GM23338 (cell line): ENCODE data around the gene TOMM70. TPM values are rescaled to one million over a fixed set of nuclear protein-coding genes. Genes with fewer than 3 reads are reported as not detected.

Experiments used
- ATAC-seq: fragments of 200-7000 bp; cut with Tn5 transposase; 3 replicates; pipeline ENCODE4 v1.9.1; 2020
- DNase-seq: peaks from one replicate; pipeline ENCODE4 v3.0.0-alpha.2; 2015; ENCODE audit warnings: low spot score
- H2AFZ ChIP-seq: fragments of 200-600 bp; sonication (generic); 2 replicates; pipeline ENCODE4 v1.8.0; 2016; ENCODE audit warnings: antibody characterized with exemption, mild to moderate bottlenecking, moderate library complexity
- H3F3A ChIP-seq: fragments of 200-600 bp; sonication (generic); replicated peaks from 2 replicates; pipeline ENCODE4 v1.8.0; 2017; ENCODE audit warnings: antibody characterized with exemption, mixed run types, low read depth
- H3K27ac ChIP-seq: fragments of 200-600 bp; sonication (generic); 2 replicates; pipeline ENCODE4 v1.6.1; 2016; ENCODE audit warnings: low read depth
- H3K27me3 ChIP-seq: fragments of 200-600 bp; sonication (generic); 2 replicates; pipeline ENCODE4 v1.8.0; 2016; ENCODE audit warnings: mild to moderate bottlenecking, mixed run types, moderate library complexity; ENCODE audit not compliant: insufficient read depth
- H3K36me3 ChIP-seq: fragments of 200-600 bp; sonication (generic); 2 replicates; pipeline ENCODE4 v1.8.0; 2016; ENCODE audit warnings: mild to moderate bottlenecking; ENCODE audit not compliant: insufficient read depth
- H3K4me1 ChIP-seq: fragments of 200-600 bp; sonication (generic); 2 replicates; pipeline ENCODE4 v1.8.0; 2016; ENCODE audit warnings: mild to moderate bottlenecking, moderate library complexity; ENCODE audit not compliant: insufficient read depth
- H3K4me2 ChIP-seq: fragments of 200-600 bp; sonication (generic); 2 replicates; pipeline ENCODE4 v1.7.1; 2017; ENCODE audit warnings: mixed run types
- H3K4me3 ChIP-seq: fragments of 200-600 bp; sonication (generic); 2 replicates; pipeline ENCODE4 v1.6.1; 2016; ENCODE audit warnings: mixed run types
- H3K79me2 ChIP-seq: fragments of 200-600 bp; sonication (generic); replicated peaks from 2 replicates; pipeline ENCODE4 v1.8.0; 2017; ENCODE audit warnings: mild to moderate bottlenecking; ENCODE audit not compliant: insufficient read depth
- H3K9me2 ChIP-seq: fragments of 200-600 bp; sonication (generic); 2 replicates; pipeline ENCODE4 v1.8.0; 2017; ENCODE audit not compliant: insufficient read depth
- H4K20me1 ChIP-seq: fragments of 200-600 bp; sonication (generic); replicated peaks from 2 replicates; pipeline ENCODE4 v1.8.0; 2017; ENCODE audit warnings: mild to moderate bottlenecking; ENCODE audit not compliant: insufficient read depth
- H3K27ac Mint-ChIP-seq: 2 replicates; pipeline ENCODE4 v1.8.0; 2020; ENCODE audit warnings: inconsistent platforms, mild to moderate bottlenecking, moderate library complexity, mixed read lengths
- H3K27me3 Mint-ChIP-seq: 3 replicates; pipeline ENCODE4 v1.8.0; 2022; ENCODE audit warnings: low read depth, mild to moderate bottlenecking, moderate library complexity, mixed read lengths, inconsistent platforms; ENCODE audit not compliant: insufficient read depth, poor library complexity
- H3K36me3 Mint-ChIP-seq: 3 replicates; pipeline ENCODE4 v1.8.0; 2021; ENCODE audit warnings: low read depth, mild to moderate bottlenecking, inconsistent platforms, moderate library complexity, mixed read lengths
- H3K4me1 Mint-ChIP-seq: 3 replicates; pipeline ENCODE4 v1.8.0; 2020; ENCODE audit warnings: mild to moderate bottlenecking, inconsistent platforms, mixed read lengths
- H3K4me3 Mint-ChIP-seq: 3 replicates; pipeline ENCODE4 v1.8.0; 2021; ENCODE audit warnings: moderate library complexity, mild to moderate bottlenecking, inconsistent platforms, mixed read lengths
- H3K9me3 Mint-ChIP-seq: 3 replicates; pipeline ENCODE4 v1.8.0; 2020; ENCODE audit warnings: moderate library complexity, mild to moderate bottlenecking, inconsistent platforms, mixed read lengths
- CREB1 ChIP-seq: fragments of 250-450 bp; sonication (Bioruptor Pico); IDR thresholded peaks from 2 replicates; pipeline ENCODE4 v1.5.0; 2020; ENCODE audit warnings: low read depth, mild to moderate bottlenecking, moderate library complexity
- EZH2 ChIP-seq: fragments of 200-600 bp; sonication (generic); IDR thresholded peaks from one replicate; pipeline ENCODE4 v1.8.0; 2017; ENCODE audit warnings: antibody characterized with exemption, mild to moderate bottlenecking, low read depth; ENCODE audit not compliant: unreplicated experiment
- EZH2phosphoT487 ChIP-seq: fragments of 200-600 bp; sonication (generic); IDR thresholded peaks from one replicate; pipeline ENCODE4 v1.8.1; 2018; ENCODE audit warnings: antibody characterized with exemption; ENCODE audit not compliant: unreplicated experiment
- JUNB ChIP-seq: IDR thresholded peaks from one replicate; pipeline ENCODE4 v1.6.1; 2016; ENCODE audit warnings: antibody characterized with exemption; ENCODE audit not compliant: unreplicated experiment
- NANOG ChIP-seq: IDR thresholded peaks from 2 replicates; pipeline ENCODE4 v1.6.1; 2016; ENCODE audit warnings: antibody characterized with exemption, borderline replicate concordance
- POLR2AphosphoS5 ChIP-seq: IDR thresholded peaks from 2 replicates; pipeline ENCODE4 v1.6.1; 2016; ENCODE audit warnings: antibody characterized with exemption, low read depth
- STAT1 ChIP-seq: IDR thresholded peaks from one replicate; pipeline ENCODE4 v1.6.1; 2016; ENCODE audit warnings: antibody characterized with exemption; ENCODE audit not compliant: unreplicated experiment
- ZNF114 ChIP-seq: fragments of 250-450 bp; sonication (Bioruptor Pico); IDR thresholded peaks from 2 replicates; pipeline ENCODE4 v1.5.0; 2020; ENCODE audit warnings: mild to moderate bottlenecking, moderate library complexity
- ZNF331 ChIP-seq: fragments of 250-450 bp; sonication (Bioruptor Pico); IDR thresholded peaks from 2 replicates; pipeline ENCODE4 v1.5.0; 2020; ENCODE audit warnings: low read depth, mild to moderate bottlenecking, moderate library complexity
- polyA plus RNA-seq: library from polyadenylated mRNA; unstranded; fragments of >200 nt; fragmentation: Nextera tagmentation; extraction: Ambion mirVana; gene quantifications from 2 replicates; pipeline ENCODE4 v1.2.1, GENCODE V29; 2016
- total RNA-seq: library from RNA; depleted of rRNA; stranded (reverse); fragments of >200 nt; shearing (Covaris generic); gene quantifications from 2 replicates; pipeline ENCODE4 v1.2.3, GENCODE V29; 2014
- TF ChIP-seq, protein P1 (sequence below): IDR thresholded peaks from one replicate; pipeline ENCODE4 v1.6.1; 2018; ENCODE audit warnings: antibody characterized with exemption; ENCODE audit not compliant: unreplicated experiment
- TF ChIP-seq, protein P2 (sequence below): fragments of 250-450 bp; sonication (Bioruptor Pico); IDR thresholded peaks from 2 replicates; pipeline ENCODE4 v1.5.0; 2020; ENCODE audit warnings: mild to moderate bottlenecking, moderate library complexity
- TF ChIP-seq, protein P3 (sequence below): IDR thresholded peaks from 2 replicates; pipeline ENCODE4 v1.6.1; 2016; ENCODE audit warnings: antibody characterized with exemption
- TF ChIP-seq, protein P4 (sequence below), 2 experiments: fragments of 200-600 bp in 1 of 2; sonication (generic) in 1 of 2; conservative IDR thresholded peaks; 2 replicates each; pipeline versions ENCODE4 v1.5.1 to v1.6.1; 2016 to 2017; ENCODE audit warnings: antibody characterized with exemption in 2 of 2, low read depth in 2 of 2, mild to moderate bottlenecking in 2 of 2, moderate library complexity in 1 of 2

The TOMM70 gene
- total and polyA plus RNA-seq, 2 experiments from 2014 or later, result 29.5 to 66.8 TPM

DNA sequence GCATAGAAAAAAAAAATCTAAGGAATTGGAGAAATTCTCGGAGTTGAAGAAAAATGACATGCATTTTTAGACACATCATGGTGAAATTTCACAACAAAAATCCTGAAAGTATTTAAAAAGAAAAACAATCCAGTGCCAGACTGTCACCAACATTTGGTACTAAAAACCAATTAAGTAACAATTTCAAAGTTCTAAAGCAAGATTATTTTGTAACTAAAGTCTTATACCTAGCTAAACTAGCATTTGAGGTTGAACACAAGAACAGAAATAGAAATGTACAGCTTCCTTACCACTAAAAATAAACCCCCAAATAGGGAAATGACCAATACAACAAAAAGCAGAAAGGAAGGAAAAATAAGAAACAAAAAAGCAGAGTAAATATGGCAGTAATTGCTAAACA lies 11.9 kb downstream of the TOMM70 start:
- H3K4me1 ChIP-seq, result no peaks in the 10 kb centered on the region
- H3F3A ChIP-seq, result no peaks in the 10 kb centered on the region
- TF ChIP-seq EZH2phosphoT487 (no peak), ZNF114 (CRISPR knock-in tag) (no peak), NANOG (no peak), ZNF331 (no peak), JUNB (no peak), EZH2 (no peak), POLR2AphosphoS5 (no peak), STAT1 (no peak), CREB1 (CRISPR knock-in tag) (no peak)
- TF ChIP-seq, protein P1, sequence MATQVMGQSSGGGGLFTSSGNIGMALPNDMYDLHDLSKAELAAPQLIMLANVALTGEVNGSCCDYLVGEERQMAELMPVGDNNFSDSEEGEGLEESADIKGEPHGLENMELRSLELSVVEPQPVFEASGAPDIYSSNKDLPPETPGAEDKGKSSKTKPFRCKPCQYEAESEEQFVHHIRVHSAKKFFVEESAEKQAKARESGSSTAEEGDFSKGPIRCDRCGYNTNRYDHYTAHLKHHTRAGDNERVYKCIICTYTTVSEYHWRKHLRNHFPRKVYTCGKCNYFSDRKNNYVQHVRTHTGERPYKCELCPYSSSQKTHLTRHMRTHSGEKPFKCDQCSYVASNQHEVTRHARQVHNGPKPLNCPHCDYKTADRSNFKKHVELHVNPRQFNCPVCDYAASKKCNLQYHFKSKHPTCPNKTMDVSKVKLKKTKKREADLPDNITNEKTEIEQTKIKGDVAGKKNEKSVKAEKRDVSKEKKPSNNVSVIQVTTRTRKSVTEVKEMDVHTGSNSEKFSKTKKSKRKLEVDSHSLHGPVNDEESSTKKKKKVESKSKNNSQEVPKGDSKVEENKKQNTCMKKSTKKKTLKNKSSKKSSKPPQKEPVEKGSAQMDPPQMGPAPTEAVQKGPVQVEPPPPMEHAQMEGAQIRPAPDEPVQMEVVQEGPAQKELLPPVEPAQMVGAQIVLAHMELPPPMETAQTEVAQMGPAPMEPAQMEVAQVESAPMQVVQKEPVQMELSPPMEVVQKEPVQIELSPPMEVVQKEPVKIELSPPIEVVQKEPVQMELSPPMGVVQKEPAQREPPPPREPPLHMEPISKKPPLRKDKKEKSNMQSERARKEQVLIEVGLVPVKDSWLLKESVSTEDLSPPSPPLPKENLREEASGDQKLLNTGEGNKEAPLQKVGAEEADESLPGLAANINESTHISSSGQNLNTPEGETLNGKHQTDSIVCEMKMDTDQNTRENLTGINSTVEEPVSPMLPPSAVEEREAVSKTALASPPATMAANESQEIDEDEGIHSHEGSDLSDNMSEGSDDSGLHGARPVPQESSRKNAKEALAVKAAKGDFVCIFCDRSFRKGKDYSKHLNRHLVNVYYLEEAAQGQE, result no peak
- TF ChIP-seq, protein P2, sequence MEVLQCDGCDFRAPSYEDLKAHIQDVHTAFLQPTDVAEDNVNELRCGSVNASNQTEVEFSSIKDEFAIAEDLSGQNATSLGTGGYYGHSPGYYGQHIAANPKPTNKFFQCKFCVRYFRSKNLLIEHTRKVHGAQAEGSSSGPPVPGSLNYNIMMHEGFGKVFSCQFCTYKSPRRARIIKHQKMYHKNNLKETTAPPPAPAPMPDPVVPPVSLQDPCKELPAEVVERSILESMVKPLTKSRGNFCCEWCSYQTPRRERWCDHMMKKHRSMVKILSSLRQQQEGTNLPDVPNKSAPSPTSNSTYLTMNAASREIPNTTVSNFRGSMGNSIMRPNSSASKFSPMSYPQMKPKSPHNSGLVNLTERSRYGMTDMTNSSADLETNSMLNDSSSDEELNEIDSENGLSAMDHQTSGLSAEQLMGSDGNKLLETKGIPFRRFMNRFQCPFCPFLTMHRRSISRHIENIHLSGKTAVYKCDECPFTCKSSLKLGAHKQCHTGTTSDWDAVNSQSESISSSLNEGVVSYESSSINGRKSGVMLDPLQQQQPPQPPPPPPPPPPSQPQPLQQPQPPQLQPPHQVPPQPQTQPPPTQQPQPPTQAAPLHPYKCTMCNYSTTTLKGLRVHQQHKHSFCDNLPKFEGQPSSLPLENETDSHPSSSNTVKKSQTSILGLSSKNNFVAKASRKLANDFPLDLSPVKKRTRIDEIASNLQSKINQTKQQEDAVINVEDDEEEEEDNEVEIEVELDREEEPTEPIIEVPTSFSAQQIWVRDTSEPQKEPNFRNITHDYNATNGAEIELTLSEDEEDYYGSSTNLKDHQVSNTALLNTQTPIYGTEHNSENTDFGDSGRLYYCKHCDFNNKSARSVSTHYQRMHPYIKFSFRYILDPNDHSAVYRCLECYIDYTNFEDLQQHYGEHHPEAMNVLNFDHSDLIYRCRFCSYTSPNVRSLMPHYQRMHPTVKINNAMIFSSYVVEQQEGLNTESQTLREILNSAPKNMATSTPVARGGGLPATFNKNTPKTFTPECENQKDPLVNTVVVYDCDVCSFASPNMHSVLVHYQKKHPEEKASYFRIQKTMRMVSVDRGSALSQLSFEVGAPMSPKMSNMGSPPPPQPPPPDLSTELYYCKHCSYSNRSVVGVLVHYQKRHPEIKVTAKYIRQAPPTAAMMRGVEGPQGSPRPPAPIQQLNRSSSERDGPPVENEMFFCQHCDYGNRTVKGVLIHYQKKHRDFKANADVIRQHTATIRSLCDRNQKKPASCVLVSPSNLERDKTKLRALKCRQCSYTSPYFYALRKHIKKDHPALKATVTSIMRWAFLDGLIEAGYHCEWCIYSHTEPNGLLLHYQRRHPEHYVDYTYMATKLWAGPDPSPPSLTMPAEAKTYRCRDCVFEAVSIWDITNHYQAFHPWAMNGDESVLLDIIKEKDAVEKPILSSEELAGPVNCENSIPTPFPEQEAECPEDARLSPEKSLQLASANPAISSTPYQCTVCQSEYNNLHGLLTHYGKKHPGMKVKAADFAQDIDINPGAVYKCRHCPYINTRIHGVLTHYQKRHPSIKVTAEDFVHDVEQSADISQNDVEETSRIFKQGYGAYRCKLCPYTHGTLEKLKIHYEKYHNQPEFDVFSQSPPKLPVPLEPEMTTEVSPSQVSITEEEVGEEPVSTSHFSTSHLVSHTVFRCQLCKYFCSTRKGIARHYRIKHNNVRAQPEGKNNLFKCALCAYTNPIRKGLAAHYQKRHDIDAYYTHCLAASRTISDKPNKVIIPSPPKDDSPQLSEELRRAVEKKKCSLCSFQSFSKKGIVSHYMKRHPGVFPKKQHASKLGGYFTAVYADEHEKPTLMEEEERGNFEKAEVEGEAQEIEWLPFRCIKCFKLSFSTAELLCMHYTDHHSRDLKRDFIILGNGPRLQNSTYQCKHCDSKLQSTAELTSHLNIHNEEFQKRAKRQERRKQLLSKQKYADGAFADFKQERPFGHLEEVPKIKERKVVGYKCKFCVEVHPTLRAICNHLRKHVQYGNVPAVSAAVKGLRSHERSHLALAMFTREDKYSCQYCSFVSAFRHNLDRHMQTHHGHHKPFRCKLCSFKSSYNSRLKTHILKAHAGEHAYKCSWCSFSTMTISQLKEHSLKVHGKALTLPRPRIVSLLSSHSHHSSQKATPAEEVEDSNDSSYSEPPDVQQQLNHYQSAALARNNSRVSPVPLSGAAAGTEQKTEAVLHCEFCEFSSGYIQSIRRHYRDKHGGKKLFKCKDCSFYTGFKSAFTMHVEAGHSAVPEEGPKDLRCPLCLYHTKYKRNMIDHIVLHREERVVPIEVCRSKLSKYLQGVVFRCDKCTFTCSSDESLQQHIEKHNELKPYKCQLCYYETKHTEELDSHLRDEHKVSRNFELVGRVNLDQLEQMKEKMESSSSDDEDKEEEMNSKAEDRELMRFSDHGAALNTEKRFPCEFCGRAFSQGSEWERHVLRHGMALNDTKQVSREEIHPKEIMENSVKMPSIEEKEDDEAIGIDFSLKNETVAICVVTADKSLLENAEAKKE (CRISPR knock-in tag), result no peak
- TF ChIP-seq, protein P3, sequence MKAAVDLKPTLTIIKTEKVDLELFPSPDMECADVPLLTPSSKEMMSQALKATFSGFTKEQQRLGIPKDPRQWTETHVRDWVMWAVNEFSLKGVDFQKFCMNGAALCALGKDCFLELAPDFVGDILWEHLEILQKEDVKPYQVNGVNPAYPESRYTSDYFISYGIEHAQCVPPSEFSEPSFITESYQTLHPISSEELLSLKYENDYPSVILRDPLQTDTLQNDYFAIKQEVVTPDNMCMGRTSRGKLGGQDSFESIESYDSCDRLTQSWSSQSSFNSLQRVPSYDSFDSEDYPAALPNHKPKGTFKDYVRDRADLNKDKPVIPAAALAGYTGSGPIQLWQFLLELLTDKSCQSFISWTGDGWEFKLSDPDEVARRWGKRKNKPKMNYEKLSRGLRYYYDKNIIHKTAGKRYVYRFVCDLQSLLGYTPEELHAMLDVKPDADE, result no peak
- TF ChIP-seq, protein P4, sequence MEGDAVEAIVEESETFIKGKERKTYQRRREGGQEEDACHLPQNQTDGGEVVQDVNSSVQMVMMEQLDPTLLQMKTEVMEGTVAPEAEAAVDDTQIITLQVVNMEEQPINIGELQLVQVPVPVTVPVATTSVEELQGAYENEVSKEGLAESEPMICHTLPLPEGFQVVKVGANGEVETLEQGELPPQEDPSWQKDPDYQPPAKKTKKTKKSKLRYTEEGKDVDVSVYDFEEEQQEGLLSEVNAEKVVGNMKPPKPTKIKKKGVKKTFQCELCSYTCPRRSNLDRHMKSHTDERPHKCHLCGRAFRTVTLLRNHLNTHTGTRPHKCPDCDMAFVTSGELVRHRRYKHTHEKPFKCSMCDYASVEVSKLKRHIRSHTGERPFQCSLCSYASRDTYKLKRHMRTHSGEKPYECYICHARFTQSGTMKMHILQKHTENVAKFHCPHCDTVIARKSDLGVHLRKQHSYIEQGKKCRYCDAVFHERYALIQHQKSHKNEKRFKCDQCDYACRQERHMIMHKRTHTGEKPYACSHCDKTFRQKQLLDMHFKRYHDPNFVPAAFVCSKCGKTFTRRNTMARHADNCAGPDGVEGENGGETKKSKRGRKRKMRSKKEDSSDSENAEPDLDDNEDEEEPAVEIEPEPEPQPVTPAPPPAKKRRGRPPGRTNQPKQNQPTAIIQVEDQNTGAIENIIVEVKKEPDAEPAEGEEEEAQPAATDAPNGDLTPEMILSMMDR (conservative IDR thresholded peaks at IDR 0.05; ENCODE audit: low read depth in 2 of 2), result no peak
- DNase-seq (no peak), ATAC-seq (no peak)
- no peaks in the 10 kb centered on the region for H3K9me2 ChIP-seq
- H3K9me3 Mint-ChIP-seq, result no peaks in the 10 kb centered on the region; the same call in 2 of the 3 replicates
- H3K4me2 ChIP-seq, result no peak overlapping the region
- H3K27ac ChIP-seq, result no peak overlapping the region
- H3K36me3 ChIP-seq, result peaks cover 24% of the 10 kb centered on the region; the same call in 1 of the 2 replicates
- no peaks in the 10 kb centered on the region for H3K27me3 ChIP-seq
- peaks cover 85% of the 10 kb centered on the region for H3K79me2 ChIP-seq
- H4K20me1 ChIP-seq, result peaks cover 8% of the 10 kb centered on the region; the same call in 1 of the 2 replicates
- no peak overlapping the region for H3K4me3 Mint-ChIP-seq
- no peak overlapping the region for H2AFZ ChIP-seq
- H3K27me3 Mint-ChIP-seq, result no peaks in the 10 kb centered on the region
- H3K27ac Mint-ChIP-seq, result no peak overlapping the region
- H3K4me1 Mint-ChIP-seq, result peaks cover 5% of the 10 kb centered on the region; the same call in 2 of the 3 replicates
- peaks cover 28% of the 10 kb centered on the region for H3K36me3 Mint-ChIP-seq
- no peak overlapping the region for H3K4me3 ChIP-seq
